GM12878 (cell line): Measurements from ENCODE around the gene ITPRIP. TPM values are rescaled to one million over a fixed set of nuclear protein-coding genes. Genes with fewer than 3 reads are reported as not detected.
A peak's percentile ranks its signal among the peaks of the same experiment; 100 is the strongest.

ENCODE experiments used
- ATAC-seq: fragments of 200-7000 bp; cut with Tn5 transposase; 3 replicates; pipeline ENCODE4 v1.9.1; 2020; ENCODE audit warnings: mild to moderate bottlenecking, moderate library complexity
- BruUV-seq: library from RNA; stranded (reverse); fragments of 400-500 nt; replicated peaks from 2 replicates; lab custom pipeline; 2021; lab: Mats Ljungman, UMichigan
- CTCF ChIA-PET: fragments of 300-600 bp; sonication (Branson Sonifier 250); formaldehyde crosslinking; extraction: SDS; loops from one replicate; lab custom pipeline; 2021; ENCODE audit warnings: inconsistent platforms; lab: Yijun Ruan, JAX
- POLR2A ChIA-PET: fragments of 350-600 bp; formaldehyde crosslinking; extraction: SDS; loops from one replicate; lab custom pipeline; 2021; ENCODE audit warnings: inconsistent platforms; lab: Charles Lee
- RAD21 ChIA-PET: fragments of 300-600 bp; sonication (Branson Sonifier 250); formaldehyde crosslinking; loops from one replicate; lab custom pipeline; 2023; ENCODE audit warnings: antibody characterized with exemption; ENCODE audit not compliant: unreplicated experiment; lab: Charles Lee
- SMC1A ChIA-PET: fragments of 300-600 bp; sonication (Branson Sonifier 250); formaldehyde crosslinking; loops from one replicate; lab custom pipeline; 2023; ENCODE audit not compliant: unreplicated experiment, uncharacterized antibody; lab: Charles Lee
- DNase-seq: peaks from one replicate; pipeline ENCODE4 v3.0.0-alpha.2; 2011; ENCODE audit warnings: low read depth, low spot score
- FAIRE-seq: peaks from 3 replicates; lab custom pipeline; 2011; peaks lifted over from hg19 to GRCh38; lab: Jason Lieb, UNC
- H2AFZ ChIP-seq: 2 replicates; pipeline ENCODE4 v1.6.0; 2011; ENCODE audit warnings: low read depth, low read length, control low read depth; ENCODE audit not compliant: control insufficient read depth
- H3K27ac ChIP-seq: 2 replicates; pipeline ENCODE4 v1.5.1; 2011; ENCODE audit warnings: control low read depth; ENCODE audit not compliant: control insufficient read depth, insufficient read depth
- H3K27me3 ChIP-seq, 2 experiments: replicated peaks in 1 of 2; 2 replicates each; pipeline versions ENCODE4 v1.6.0 to v1.6.1; 2011; ENCODE audit warnings: low read length in 1 of 2; ENCODE audit not compliant: control insufficient read depth in 2 of 2, insufficient read depth in 2 of 2
- H3K36me3 ChIP-seq, 2 experiments: 2 replicates each; pipeline ENCODE4 v1.5.1; 2011; ENCODE audit warnings: low read length in 1 of 2; ENCODE audit not compliant: control insufficient read depth in 2 of 2, insufficient read depth in 2 of 2
- H3K4me1 ChIP-seq: 2 replicates; pipeline ENCODE4 v1.6.1; 2011; ENCODE audit warnings: mild to moderate bottlenecking, low read length, moderate library complexity, mixed read lengths; ENCODE audit not compliant: control insufficient read depth, insufficient read depth
- H3K4me2 ChIP-seq: 2 replicates; pipeline ENCODE4 v1.6.0; 2011; ENCODE audit warnings: control low read depth; ENCODE audit not compliant: control insufficient read depth, insufficient read depth
- H3K4me3 ChIP-seq: fragments of 200-600 bp; sonication (generic); 2 replicates; pipeline ENCODE4 v1.5.1; 2016
- H3K79me2 ChIP-seq: 2 replicates; pipeline ENCODE4 v1.6.0; 2011; ENCODE audit warnings: low read length; ENCODE audit not compliant: control insufficient read depth, insufficient read depth
- H3K9ac ChIP-seq: 2 replicates; pipeline ENCODE4 v1.8.0; 2011; ENCODE audit warnings: low read length, control low read depth, mixed read lengths; ENCODE audit not compliant: control insufficient read depth, insufficient read depth
- H3K9me3 ChIP-seq: replicated peaks from 3 replicates; pipeline ENCODE4 v1.5.1; 2011; ENCODE audit warnings: mild to moderate bottlenecking, low read length; ENCODE audit not compliant: control insufficient read depth, insufficient read depth
- H4K20me1 ChIP-seq: 2 replicates; pipeline ENCODE4 v1.6.0; 2011; ENCODE audit not compliant: control insufficient read depth, insufficient read depth
- BCLAF1 ChIP-seq: fragments of 450-650 bp; IDR thresholded peaks from 2 replicates; pipeline ENCODE4 v1.6.1; 2017; ENCODE audit warnings: antibody characterized with exemption, mild to moderate bottlenecking, moderate library complexity
- CHD1 ChIP-seq: IDR thresholded peaks from 2 replicates; pipeline ENCODE4 v1.6.1; 2012; ENCODE audit warnings: low read depth, low read length, improper control_type of control experiment
- E2F8 ChIP-seq: fragments of 450-650 bp; IDR thresholded peaks from 2 replicates; pipeline ENCODE4 v1.6.1; 2018; ENCODE audit warnings: mild to moderate bottlenecking, low read depth, moderate library complexity; ENCODE audit not compliant: partially characterized antibody
- HDGF ChIP-seq: fragments of 450-650 bp; IDR thresholded peaks from 2 replicates; pipeline ENCODE4 v1.6.1; 2016; ENCODE audit warnings: antibody characterized with exemption
- IRF3 ChIP-seq: fragments of 450-650 bp; IDR thresholded peaks from 2 replicates; pipeline ENCODE4 v1.6.1; 2014; ENCODE audit warnings: mild to moderate bottlenecking
- MYB ChIP-seq: fragments of 150-350 bp; IDR thresholded peaks from 2 replicates; pipeline ENCODE4 v1.6.1; 2014; ENCODE audit warnings: mild to moderate bottlenecking, low read depth, low read length, borderline replicate concordance
- REST ChIP-seq: IDR thresholded peaks from 2 replicates; pipeline ENCODE4 v1.6.1; 2012; ENCODE audit warnings: mild to moderate bottlenecking, low read depth, low read length
- ZNF622 ChIP-seq: fragments of 450-650 bp; IDR thresholded peaks from 2 replicates; pipeline ENCODE4 v1.6.1; 2017; ENCODE audit warnings: mild to moderate bottlenecking, inconsistent platforms
- WGBS: methylation state at CpG from one replicate; pipeline ENCODE4 v1.1.6; 2016; ENCODE audit warnings: low lambda C conversion rate; ENCODE audit not compliant: insufficient replicate concordance, insufficient coverage; ENCODE audit errors: missing lambda C conversion rate; 5-methylcytosine and 5-hydroxymethylcytosine counted together
- in situ Hi-C: fragments of 300-500 bp; cut with MboI; formaldehyde crosslinking; loops from 9 replicates; pipeline ENCODE4 v1.14.3; 2018; ENCODE audit warnings: mixed read lengths
- intact Hi-C: fragments of 100-400 bp; cut with micrococcal nuclease; formaldehyde crosslinking; loops from one replicate; pipeline ENCODE4 v1.14.2; 2022; ENCODE audit not compliant: unreplicated experiment
- polyA plus RNA-seq, 11 experiments: library from polyadenylated mRNA; depleted of rRNA in 4 of 11; unstranded in 6 of 11; stranded (reverse) in 5 of 11; fragments of >200 nt; fragmentation: Nextera tagmentation in 4 of 11; fragmentation: Illumina TruSeq in 1 of 11; extraction: Ambion mirVana in 4 of 11; extraction: Trizol in 1 of 11; gene quantifications; 1 replicate in 1 of 11; 2 replicates in 10 of 11; pipeline versions ENCODE4 v1.2.1 to v1.2.3, GENCODE V29; 2011 to 2016; ENCODE audit warnings: inconsistent platforms in 2 of 11, missing spikeins in 2 of 11, low read depth in 1 of 11
- total RNA-seq, 4 experiments: library from RNA; depleted of rRNA in 3 of 4; stranded (reverse); fragments of >200 nt in 3 of 4; fragmentation: Illumina TruSeq in 1 of 4; extraction: Trizol in 1 of 4; gene quantifications; 2 replicates each; pipeline versions ENCODE4 v1.2.1 to v1.2.3, GENCODE V29; 2013 to 2021

The ITPRIP gene
- total and polyA plus RNA-seq, 10 of the 15 experiments (the other 5 are each of a cell fraction or from before 2014, with no cell fraction given): 0.82 to 10.4 (median 5.9) TPM

GRCh38 chr10:104353325-104354048, 15.2 kb upstream of the ITPRIP start, which contains the start of gene CFAP58:
CFAP58 (plus strand) TSS chr10:104353833; CDS start chr10:104353898, 65 bp downstream.
- Histone ChIP-seq H3K4me3 (peak within 1 kb of the TSS; percentile 52), H3K79me2 (no peaks in the 10 kb centered on the region), H3K9ac (no peak within 1 kb of the TSS), H3K27ac (no peak within 1 kb of the TSS), H3K4me2 (peak within 1 kb of the TSS; percentile 95), H2AFZ (peak within 1 kb of the TSS; percentile 88), H3K27me3 (no peaks in the 10 kb centered on the region), H3K36me3 (no peaks in the 10 kb centered on the region), H4K20me1 (no peaks in the 10 kb centered on the region), H3K4me1 (peaks cover 43% of the 10 kb centered on the region), H3K9me3 (no peaks in the 10 kb centered on the region; the same call in 2 of the 3 replicates)
- FAIRE-seq (peak; percentile 44), ATAC-seq (peak; percentile 64), DNase-seq (peak; percentile 57)
- POLR2A ChIA-PET: interaction anchor here (0.9 to 1.3 kb wide), 3 partner anchors 10 to 47 kb away, joined by 3 to 7 read pairs (median 3); partner anchors contain the start of gene ITPRIP
- in situ Hi-C loops (no loop called here), intact Hi-C loops (loop anchor here (5.0 kb wide), 1 partner anchor 231 kb away; the partner anchor contains the start of gene SFR1)
- 2% methylated on average over 43 of the region's 43 CpGs for WGBS
- RAD21 ChIA-PET: interaction anchor here (0.7 to 6.8 kb wide), 5 partner anchors 18 to 79 kb away, joined by 3 to 137 read pairs (median 4); no protein-coding TSS in a partner anchor
- CTCF ChIA-PET: interaction anchor here (0.6 to 12.8 kb wide), 12 partner anchors 12 to 193 kb away, joined by 3 to 419 read pairs (median 6); partner anchors contain the start of genes GSTO1, GSTO2 and ITPRIP
- SMC1A ChIA-PET: interaction anchor here (0.8 to 10.5 kb wide), 5 partner anchors 22 to 79 kb away, joined by 3 to 187 read pairs (median 3); no protein-coding TSS in a partner anchor
- BruUV-seq: no TSS peak
- TF ChIP-seq E2F8: no peak
- TF ChIP-seq HDGF: no peak
- no peak for TF ChIP-seq REST
- no peak for TF ChIP-seq BCLAF1
- no peak for TF ChIP-seq ZNF622
- no peak for TF ChIP-seq IRF3
- TF ChIP-seq MYB: no peak
- TF ChIP-seq CHD1: no peak
